ENCODE measurements around the gene OR1Q1. TPM values are rescaled to one million over a fixed set of nuclear protein-coding genes. Genes with fewer than 3 reads are reported as not detected.

Gene OR1Q1
- total RNA-seq, 1 experiment from 2014 or later: not detected

DNA sequence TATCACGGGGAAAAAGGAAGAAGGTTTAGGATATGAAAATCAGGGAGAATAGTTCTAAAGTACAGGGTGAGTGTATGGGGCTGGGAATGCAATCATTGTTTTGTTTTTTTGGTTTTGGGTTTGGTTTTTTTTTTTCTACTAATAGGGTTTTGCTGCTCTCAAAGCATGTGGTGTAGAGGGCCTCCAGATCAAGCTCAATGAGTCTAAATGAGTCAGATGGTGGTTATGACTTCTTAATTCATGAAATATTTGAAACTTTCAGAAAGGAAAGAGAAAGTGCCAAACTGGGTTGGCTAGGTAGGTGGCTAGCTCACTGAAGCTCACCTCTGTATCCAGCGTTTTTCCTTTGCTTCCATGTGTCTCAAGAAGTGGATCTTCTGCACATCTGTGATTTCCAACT, 42.1 kb upstream of the OR1Q1 start:
- Histone ChIP-seq H3K56ac (ENCODE audit: insufficient read length, low read depth, low read length) (no peak overlapping the region), H2BK20ac (ENCODE audit: low read depth, low read length, poor library complexity, severe bottlenecking) (no peak overlapping the region), H2BK5ac (ENCODE audit: insufficient read length, low read length) (no peak overlapping the region), H3K9me3 (ENCODE audit: control insufficient read depth, low read depth, low read length) (peaks cover 58% of the 10 kb centered on the region), H3K4ac (ENCODE audit: low read depth, low read length) (no peak overlapping the region), H2BK120ac (ENCODE audit: low read depth, low read length, poor library complexity, severe bottlenecking) (no peak overlapping the region), H3K23me2 (ENCODE audit: insufficient read length, low read depth, low read length, poor library complexity, severe bottlenecking) (no peaks in the 10 kb centered on the region), H3K4me1 (ENCODE audit: insufficient read depth, low read length) (no peaks in the 10 kb centered on the region), H2BK12ac (ENCODE audit: insufficient read length, low read depth, low read length) (no peak overlapping the region), H4K8ac (replicated peaks; ENCODE audit: insufficient read length, low read depth, low read length) (no peak overlapping the region), H4K5ac (ENCODE audit: insufficient read length, low read depth, low read length) (no peak overlapping the region), H3T11ph (ENCODE audit: low read length) (no peak overlapping the region), H4K91ac (ENCODE audit: insufficient read length, low read depth, low read length) (no peak overlapping the region), H3K4me2 (ENCODE audit: insufficient read depth, insufficient read length, low read length) (no peak overlapping the region), H2BK15ac (ENCODE audit: low read depth, low read length) (no peak overlapping the region), H2AFZ (ENCODE audit: low read length) (no peak overlapping the region), H4K20me1 (ENCODE audit: control insufficient read depth, insufficient read depth, insufficient read length) (no peaks in the 10 kb centered on the region), H3K27ac (ENCODE audit: insufficient read length, low read depth, low read length) (no peak overlapping the region), H3K18ac (ENCODE audit: insufficient read length, low read depth, low read length) (no peak overlapping the region), H3K27me3 (ENCODE audit: insufficient read depth, low read length) (no peaks in the 10 kb centered on the region), H3K79me2 (ENCODE audit: insufficient read depth, low read length) (no peaks in the 10 kb centered on the region), H3K79me1 (ENCODE audit: insufficient read depth, low read depth, low read length, poor library complexity, severe bottlenecking) (no peaks in the 10 kb centered on the region), H3K9ac (ENCODE audit: extremely low read depth, insufficient read length, low read length) (no peak overlapping the region), H2AK5ac (ENCODE audit: insufficient read length, low read length) (no peak overlapping the region), H3K14ac (ENCODE audit: insufficient read depth, low read length) (no peak overlapping the region), H3K23ac (ENCODE audit: insufficient read length, low read depth, low read length) (no peak overlapping the region)
- H3K4me3 Mint-ChIP-seq: no peak overlapping the region
- TF ChIP-seq, protein P1, sequence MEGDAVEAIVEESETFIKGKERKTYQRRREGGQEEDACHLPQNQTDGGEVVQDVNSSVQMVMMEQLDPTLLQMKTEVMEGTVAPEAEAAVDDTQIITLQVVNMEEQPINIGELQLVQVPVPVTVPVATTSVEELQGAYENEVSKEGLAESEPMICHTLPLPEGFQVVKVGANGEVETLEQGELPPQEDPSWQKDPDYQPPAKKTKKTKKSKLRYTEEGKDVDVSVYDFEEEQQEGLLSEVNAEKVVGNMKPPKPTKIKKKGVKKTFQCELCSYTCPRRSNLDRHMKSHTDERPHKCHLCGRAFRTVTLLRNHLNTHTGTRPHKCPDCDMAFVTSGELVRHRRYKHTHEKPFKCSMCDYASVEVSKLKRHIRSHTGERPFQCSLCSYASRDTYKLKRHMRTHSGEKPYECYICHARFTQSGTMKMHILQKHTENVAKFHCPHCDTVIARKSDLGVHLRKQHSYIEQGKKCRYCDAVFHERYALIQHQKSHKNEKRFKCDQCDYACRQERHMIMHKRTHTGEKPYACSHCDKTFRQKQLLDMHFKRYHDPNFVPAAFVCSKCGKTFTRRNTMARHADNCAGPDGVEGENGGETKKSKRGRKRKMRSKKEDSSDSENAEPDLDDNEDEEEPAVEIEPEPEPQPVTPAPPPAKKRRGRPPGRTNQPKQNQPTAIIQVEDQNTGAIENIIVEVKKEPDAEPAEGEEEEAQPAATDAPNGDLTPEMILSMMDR (conservative IDR thresholded peaks at IDR 0.05): no peak
- H3K4me1 Mint-ChIP-seq: no peaks in the 10 kb centered on the region
- no CpG with 5 or more reads among the region's 2 CpGs for WGBS (ENCODE audit: extremely low coverage, insufficient read length, low lambda C conversion rate)
- peaks cover 0 to 20% (median 1%) of the 10 kb centered on the region in 3 experiments; a peak in 4 of 7 replicates for H3K36me3 Mint-ChIP-seq (ENCODE audit: insufficient read depth in 1 of 3, low read depth in 3 of 3)
- peaks cover 81 to 84% of the 10 kb centered on the region in 2 experiments for H3K9me3 Mint-ChIP-seq
- H3K27ac Mint-ChIP-seq: no peak overlapping the region
- H3K27me3 Mint-ChIP-seq (ENCODE audit: low read depth): peaks cover 3% of the 10 kb centered on the region; the same call in 1 of the 2 replicates
- DNase-seq: no peak
